HL-60/S4 (cell line): Measurements from ENCODE around the gene HDAC4.

ENCODE experiments used
- in situ Hi-C: fragments of 300-500 bp; cut with MboI; formaldehyde crosslinking; loops from 2 replicates; pipeline ENCODE4 v1.14.3; 2022; ENCODE audit warnings: low sequenced_read_pairs

HDAC4 gene

GRCh38 chr2:239370876-239371725 lies 29.7 kb downstream of the HDAC4 start:
- in situ Hi-C loops: no loop called here

- in situ Hi-C loops: no loop called here
These were observed 30.4 kb downstream of the HDAC4 start for GRCh38 chr2:239370403-239370802.

- in situ Hi-C loops: no loop called here
These were observed 31.1 kb downstream of the HDAC4 start for GRCh38 chr2:239369631-239370161.

GRCh38 chr2:239368906-239369552 lies 31.8 kb downstream of the HDAC4 start:
- in situ Hi-C loops: no loop called here

- in situ Hi-C loops: no loop called here
These were observed 32.5 kb downstream of the HDAC4 start for GRCh38 chr2:239368321-239368720.

GRCh38 chr2:239366740-239367139 lies 34.1 kb downstream of the HDAC4 start:
- in situ Hi-C loops: no loop called here

- in situ Hi-C loops: no loop called here
These were observed 34.9 kb downstream of the HDAC4 start for GRCh38 chr2:239365782-239366435.

GRCh38 chr2:239365071-239365781 lies 35.6 kb downstream of the HDAC4 start:
- in situ Hi-C loops: no loop called here

GRCh38 chr2:239363946-239364637 lies 36.7 kb downstream of the HDAC4 start:
- in situ Hi-C loops: no loop called here

GRCh38 chr2:239362507-239362906 lies 38.3 kb downstream of the HDAC4 start:
- in situ Hi-C loops: no loop called here

- in situ Hi-C loops: no loop called here
These were observed 39.5 kb downstream of the HDAC4 start for GRCh38 chr2:239361311-239361642.

- in situ Hi-C loops: no loop called here
These were observed 40.2 kb downstream of the HDAC4 start for GRCh38 chr2:239360421-239361310.

- in situ Hi-C loops: no loop called here
These were observed 40.8 kb downstream of the HDAC4 start for GRCh38 chr2:239360008-239360407.

GRCh38 chr2:239359196-239359912 lies 41.5 kb downstream of the HDAC4 start:
- in situ Hi-C loops: no loop called here

GRCh38 chr2:239358062-239358754 lies 42.6 kb downstream of the HDAC4 start:
- in situ Hi-C loops: no loop called here

GRCh38 chr2:239355724-239356123 lies 45.1 kb downstream of the HDAC4 start:
- in situ Hi-C loops: no loop called here

- in situ Hi-C loops: no loop called here
These were observed 45.7 kb downstream of the HDAC4 start for GRCh38 chr2:239355139-239355538.

- in situ Hi-C loops: no loop called here
These were observed 46.1 kb downstream of the HDAC4 start for GRCh38 chr2:239354791-239355136.
